Ramos (cell line): ENCODE results near the gene CDH6.

ENCODE experiments used
- in situ Hi-C: fragments of 300-500 bp; cut with MboI; formaldehyde crosslinking; loops from one replicate; pipeline ENCODE4 v1.14.3; 2022; ENCODE audit warnings: low sequenced_read_pairs; ENCODE audit not compliant: unreplicated experiment

The CDH6 gene

DNA sequence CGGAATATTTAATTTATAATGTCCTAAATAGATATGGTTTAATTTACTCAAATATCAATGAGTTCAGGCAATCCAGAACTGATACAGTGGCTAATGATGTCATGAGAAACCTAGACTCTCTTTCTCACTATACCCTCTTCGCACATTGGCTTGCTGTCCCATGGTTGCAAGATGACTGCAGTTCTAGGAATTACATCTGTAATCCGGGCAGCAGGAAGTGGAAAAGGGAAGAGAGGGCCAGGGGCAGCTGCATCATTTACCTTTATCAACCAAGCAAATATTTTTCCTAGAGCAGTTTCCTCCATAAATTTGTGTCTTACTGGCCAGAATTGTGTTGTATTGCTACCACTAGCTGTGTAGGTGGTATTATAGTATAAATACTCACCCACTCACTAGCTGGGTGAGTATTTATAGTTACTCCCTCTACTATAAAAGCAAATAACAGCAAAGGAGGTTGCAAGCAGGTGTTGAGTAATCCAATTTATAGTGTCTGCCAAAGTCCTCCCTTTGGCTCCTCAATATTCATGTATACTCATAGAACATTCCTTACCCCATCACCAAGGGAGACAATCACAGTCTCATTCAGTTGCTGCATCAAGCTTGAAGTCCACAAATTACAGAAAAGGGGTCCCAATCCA lies 169.6 kb downstream of the CDH6 start:
- in situ Hi-C loops = no loop called here

DNA sequence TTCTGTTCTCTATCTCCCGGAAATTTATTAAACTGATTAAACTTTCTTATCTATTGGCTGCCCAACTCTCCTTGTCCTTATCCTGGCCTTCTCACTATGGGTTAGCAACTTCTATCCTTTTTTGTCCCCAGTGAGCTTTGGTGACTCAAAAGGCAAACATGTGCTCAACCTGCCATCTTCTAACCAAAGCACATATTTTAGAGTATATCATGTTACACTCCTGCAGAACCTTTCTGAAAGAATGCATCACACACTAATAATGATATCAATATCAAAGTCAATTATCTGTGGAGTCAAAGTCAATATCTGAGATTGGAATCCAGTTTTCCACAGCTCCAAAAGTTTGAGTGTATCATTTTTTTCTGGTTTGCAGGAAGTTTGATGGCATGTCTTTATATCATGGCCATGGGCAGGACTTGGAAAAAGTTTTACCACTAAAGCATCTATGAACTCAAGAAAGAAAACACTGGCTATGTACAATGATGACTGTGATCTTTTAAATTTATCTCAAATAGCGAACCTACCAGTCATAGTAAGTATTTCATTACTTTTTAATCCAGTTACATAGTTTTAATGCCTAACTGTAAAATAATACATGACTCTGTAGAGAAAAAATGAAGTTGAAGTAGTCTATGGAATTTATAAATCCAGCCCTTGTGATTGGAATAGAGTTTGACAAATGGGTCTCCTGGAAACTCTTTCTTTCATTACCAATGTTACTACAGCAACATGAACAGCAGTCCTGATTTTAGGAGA lies 171.6 kb downstream of the CDH6 start:
- in situ Hi-C loops = no loop called here

GRCh38 chr5:31365776-31366175 lies 172.3 kb downstream of the CDH6 start:
- in situ Hi-C loops = no loop called here

DNA sequence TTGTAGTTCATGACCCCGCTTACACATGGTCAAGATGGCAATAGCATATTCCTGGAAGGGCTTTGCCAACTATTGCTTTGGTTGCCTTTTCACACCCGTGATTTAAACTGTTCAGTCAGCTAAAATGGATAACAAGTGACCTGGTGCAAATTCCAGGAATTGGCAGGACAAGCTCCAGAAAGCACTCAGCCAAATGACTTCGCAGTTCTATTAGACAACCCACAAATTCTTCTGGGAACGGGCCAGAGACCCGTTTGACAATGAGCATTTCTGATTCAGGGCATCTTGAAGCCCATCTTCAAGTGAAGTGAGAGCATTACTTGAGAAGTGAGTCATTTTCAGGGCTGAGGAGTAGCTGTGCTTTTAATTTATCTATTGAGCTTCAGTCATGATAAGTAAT lies 173.5 kb downstream of the CDH6 start:
- in situ Hi-C loops = no loop called here

DNA sequence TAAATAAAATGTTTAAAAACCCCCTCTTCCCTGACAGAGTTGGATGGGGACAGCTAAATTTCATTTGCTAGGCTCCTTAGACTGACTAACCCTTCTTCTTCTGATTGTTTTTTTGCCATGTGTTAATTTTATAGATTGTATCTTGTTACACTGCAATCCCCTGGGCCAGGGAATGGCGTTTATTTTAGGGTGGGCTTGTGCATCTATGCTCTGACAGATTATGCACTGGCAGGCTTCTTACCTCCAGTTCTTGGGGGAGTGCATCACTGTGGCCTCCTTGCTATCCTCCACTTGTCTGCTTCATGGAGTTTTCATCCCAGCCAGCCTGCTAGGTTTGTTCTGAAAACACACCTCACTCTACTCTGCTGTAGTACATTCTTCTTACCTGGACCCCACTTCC lies 178.6 kb downstream of the CDH6 start:
- in situ Hi-C loops = no loop called here

DNA sequence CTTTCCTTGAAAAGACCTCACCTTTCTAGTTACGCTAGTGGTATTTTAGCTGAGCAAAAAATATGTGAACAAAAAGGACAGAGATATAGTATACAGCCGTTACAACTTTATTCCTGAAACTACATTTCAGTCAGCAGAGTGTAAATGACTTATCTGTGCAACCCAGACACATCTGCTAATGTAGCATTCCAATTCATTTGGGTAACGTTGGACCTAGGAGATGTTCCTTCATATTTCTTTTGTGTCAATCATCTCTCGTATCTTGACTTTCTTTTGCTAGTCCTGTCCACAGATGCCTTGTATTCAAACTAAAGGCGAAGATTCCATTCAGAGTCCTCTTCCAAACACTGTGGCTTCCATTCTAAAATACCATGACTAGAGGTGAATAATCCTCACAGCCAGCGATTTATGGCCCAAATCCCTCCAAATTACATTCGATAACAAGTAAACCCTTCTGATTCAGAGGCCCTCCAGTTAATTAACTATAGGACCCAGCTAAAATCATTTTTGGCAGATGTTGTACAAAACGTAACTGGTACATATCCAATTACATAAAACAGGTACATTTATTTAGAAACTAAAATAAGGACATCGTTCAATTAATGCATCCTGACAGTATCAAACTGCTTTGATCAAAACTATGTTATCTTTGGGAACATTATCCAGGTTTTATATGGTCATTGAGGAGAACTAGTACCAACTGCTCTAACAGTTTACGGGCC lies 182.7 kb downstream of the CDH6 start:
- in situ Hi-C loops = no loop called here

- in situ Hi-C loops = no loop called here
These were observed 183.9 kb downstream of the CDH6 start for GRCh38 chr5:31377274-31377946.

DNA sequence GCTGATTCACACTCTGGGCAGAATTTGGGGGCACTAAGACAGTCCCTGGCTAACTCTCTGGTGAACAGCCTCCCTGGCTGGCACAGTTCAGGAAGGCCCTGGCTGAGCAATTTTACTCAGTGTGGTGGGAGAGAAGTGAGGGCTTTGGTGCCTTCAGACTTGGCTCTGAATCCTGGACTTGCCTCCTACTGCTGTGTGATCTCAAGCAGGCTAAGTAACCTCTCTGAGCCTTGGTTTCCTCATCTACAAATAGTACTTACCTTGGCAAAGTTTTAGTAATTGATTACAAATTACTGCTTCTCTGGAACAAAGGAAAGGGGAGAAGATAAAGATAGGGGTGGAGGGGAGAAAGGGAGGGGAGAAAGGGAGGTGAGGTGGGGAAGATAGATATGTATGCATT lies 184.7 kb downstream of the CDH6 start:
- in situ Hi-C loops = no loop called here
